Stimulated activated CD4-positive, alpha-beta T cell treated with anti-CD3 and anti-CD28 coated beads, Interleukin-1b, Interleukin-23, amount 100 ng/mL, for 48 hours (primary cell): ENCODE measurements around the gene RNF2.
"Not testable (repeated sequence)": the region's sequence is repeated elsewhere in the genome, so short reads cannot be mapped to it uniquely, and the experiment has no call there.

Experiments used
- DNase-seq: peaks from one replicate; pipeline ENCODE4 v3.0.0-alpha.2; 2020

Gene RNF2

GRCh38 chr1:185044981-185045813 is at the start of gene RNF2:
RNF2 (plus strand) TSS chr1:185045558; CDS start chr1:185087554, 41,996 bp downstream.
- peak; percentile 72 for DNase-seq

- not testable (repeated sequence) for DNase-seq
These were observed 45.4 kb upstream of the RNF2 start for GRCh38 chr1:184999974-185000373.

DNA sequence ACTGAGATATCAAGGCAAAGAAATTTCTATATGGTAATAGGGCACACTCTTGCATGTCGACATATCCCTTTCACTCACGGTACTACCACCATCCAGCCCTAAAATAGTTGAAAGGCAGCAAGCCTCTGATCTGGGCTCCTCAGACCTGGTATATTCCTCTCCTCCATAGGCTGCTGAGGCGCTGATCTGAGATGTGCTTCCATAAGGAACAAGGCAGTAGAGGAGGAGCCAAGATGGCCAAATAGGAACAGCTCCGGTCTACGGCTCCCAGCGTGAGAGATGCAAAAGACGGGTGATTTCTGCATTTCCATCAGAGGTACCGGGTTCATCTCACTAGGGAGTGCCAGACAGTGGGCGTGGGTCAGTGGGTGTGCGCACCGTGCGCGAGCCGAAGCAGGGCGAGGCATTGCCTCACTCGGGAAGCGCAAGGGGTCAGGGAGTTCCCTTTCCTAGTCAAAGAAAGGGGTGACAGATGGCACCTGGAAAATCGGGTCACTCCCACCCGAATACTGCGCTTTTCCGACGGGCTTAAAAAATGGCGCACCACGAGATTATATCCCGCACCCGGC is 44.0 kb upstream of the RNF2 start:
- not testable (repeated sequence) for DNase-seq

DNA sequence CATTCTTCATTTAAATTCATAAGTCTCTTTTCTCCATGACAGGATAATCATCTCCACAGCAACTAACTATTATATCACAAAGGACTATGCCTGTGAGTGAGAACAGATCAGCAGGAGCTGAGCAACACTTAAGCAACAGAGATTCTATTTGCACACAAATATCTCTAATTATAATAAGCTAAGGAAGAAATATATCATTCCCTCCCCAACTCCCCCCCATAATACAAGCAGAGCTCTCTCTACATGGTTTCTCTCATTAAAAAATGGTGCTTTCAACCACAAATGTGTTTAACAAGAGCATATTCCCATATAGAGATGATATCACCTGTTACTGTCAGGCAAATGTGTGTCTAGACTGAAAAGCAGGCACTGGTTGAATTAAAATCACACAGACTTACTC is 36.5 kb upstream of the RNF2 start:
- no peak for DNase-seq

DNA sequence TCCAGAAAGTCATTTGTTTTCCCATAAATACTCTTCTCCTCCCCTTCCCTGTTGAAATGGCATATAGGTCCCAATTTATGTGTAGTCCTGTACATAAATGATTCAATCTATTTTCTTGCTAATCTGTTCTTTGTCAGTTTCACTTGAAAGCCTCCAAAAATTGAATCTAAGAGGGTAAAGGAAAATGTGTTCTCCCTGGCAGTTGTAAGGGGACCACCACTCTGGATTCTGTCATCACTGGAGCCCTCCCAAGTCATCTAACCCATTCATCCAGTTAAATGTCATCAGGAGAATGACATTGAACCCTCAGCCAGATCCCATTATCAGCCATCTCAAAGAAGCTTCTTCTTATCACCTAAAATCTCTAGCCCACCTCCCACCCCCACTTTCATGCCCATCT is 35.0 kb upstream of the RNF2 start:
- DNase-seq: no peak

DNA sequence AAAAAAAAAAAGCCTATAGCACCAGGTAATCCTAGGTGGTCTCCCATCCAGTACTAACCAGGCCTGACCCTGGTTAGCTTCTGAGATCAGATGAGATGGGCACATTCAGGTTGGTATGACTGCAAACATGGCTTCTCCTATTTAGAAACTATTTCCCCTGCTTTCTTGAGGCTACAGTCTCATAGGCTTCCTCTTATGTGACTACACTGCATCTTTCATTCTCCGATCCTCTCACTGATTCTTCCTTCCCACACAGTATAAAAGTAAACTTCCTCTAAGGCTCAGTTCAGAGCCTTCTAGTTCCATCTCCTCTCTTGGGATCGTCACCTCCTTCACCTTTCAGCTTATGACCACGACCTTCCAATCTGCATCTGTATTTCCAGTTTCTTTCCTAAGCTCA is 30.4 kb upstream of the RNF2 start:
- no peak for DNase-seq

GRCh38 chr1:185015631-185016030 is 29.7 kb upstream of the RNF2 start:
- no peak for DNase-seq

- no peak for DNase-seq
These were observed 28.5 kb upstream of the RNF2 start for GRCh38 chr1:185016880-185017279.

DNA sequence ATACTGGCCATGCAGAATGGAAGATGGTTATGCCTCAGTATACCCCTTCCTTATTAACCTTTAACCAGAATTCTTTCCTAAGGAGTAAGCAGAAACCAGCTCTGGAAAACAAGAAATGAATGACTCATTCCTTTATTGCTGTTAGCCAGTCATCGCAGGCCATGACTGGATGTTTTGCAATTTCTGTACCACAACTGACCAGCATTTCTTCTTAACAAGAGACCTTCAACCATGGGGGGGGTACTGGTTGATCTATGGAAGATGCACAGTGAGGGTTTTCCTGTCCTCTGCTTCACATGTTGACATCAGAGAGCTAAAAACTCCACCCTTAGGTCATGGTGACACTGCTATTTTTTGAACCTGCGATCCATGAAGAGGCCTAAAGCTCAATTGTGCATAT is 28.0 kb upstream of the RNF2 start:
- DNase-seq: no peak

DNA sequence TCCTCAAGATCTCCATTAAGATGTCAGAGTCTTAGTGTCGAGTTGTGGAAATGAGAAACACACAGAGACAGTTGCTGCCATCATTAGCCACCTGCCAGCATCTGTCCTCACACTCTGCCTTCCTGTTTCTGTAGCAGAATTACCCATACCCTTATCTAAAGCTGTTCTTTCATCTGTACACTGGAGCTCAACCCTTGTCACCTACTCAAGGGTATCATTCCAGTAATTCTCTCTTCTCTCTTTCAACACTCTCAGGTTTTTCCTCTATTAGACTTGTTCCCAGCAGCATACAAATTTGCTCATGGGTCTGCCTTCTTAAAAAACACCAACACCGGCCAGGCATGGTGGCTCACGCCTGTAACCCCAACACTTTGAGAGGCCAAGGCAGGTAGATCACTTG is 27.4 kb upstream of the RNF2 start:
- no peak for DNase-seq

DNA sequence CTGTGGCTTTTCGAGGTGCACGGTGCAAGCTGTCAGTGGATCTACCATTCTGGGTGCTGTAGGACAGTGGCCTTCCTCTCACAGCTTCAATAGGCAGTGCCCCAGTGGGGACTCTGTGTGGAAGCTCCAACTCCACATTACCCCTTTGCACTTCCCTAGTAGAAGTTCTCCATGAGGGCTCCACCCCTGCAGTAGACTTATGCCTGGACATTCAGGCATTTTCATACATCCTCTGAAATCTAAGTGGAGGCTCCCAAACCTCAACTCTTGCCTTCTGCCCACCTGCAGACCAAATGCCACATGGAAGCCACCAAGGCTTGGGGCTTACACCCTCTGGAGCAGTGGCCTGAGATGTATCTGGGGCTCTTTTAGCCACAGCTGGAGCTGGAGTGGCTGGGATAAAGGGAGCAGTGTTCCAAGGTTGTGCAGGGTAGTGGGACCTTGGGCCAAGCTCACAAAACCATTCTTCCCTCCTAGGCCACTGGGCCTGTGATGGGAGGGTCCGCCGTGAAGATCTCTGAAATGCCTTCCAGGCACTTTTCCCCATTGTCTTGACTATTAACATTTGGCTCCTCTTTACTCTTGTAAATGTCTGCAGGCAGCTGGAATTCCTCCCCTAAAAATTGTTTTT is 18.0 kb upstream of the RNF2 start:
- no peak for DNase-seq

DNA sequence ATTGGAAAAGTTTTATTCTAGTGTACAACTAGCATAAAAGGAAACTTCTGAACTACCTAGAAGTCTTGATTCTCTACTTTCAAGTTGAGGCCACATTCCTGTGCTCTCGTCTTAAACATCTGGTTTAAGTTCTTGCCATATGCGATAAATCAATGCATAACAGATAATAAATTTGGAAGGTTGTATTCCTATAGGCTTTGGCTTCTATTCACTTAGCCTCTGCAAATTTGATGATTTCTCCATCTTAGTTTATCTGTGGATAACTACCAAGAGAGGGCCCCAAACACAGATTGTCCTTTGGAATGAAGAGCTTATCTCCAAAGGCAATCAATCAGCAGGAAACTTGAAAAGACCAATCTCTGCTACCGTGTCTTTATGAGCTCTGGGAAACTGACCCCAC is 11.7 kb upstream of the RNF2 start:
- no peak for DNase-seq

GRCh38 chr1:185035258-185035657 is 10.1 kb upstream of the RNF2 start:
- no peak for DNase-seq

- no peak for DNase-seq
These were observed 6.5 kb upstream of the RNF2 start for GRCh38 chr1:185038813-185039376.

GRCh38 chr1:185039726-185040407 is 5.5 kb upstream of the RNF2 start:
- DNase-seq: no peak

DNA sequence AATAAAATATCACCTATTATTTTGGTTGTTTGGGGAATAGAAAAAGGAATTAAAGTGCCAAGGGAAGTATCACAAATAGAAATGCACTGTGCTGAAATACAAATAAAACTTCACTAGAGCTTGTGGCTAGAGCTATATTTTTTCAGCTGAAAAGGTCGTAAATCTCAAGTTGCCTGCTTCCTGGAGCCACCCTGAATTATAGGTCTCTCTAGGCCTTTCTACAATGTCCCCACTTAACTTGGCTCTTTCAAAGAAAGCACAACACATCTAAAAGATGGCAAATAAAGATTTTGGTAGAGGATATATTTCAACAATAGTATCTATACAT is 5.0 kb upstream of the RNF2 start:
- no peak for DNase-seq

DNA sequence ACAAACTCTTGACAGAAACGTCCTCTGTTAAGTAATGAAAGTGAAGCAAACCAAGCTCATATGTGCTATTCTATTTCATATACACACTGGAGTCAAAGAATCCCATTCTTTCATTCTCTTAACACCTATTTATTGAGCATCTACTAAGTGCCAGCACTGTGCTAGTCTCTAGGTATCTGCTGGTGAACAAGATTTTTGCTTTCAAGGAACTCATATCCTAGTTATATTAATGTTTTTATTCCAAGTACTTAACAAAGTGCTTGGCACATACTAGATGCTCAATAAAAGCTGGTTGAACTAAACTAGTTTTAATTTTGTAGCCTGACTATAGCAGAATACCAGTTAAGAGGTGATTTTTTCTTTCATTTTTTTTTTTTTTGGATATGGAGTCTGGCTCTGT is 3.6 kb upstream of the RNF2 start:
- DNase-seq: no peak

GRCh38 chr1:185042737-185043136 is 2.6 kb upstream of the RNF2 start:
- no peak for DNase-seq

DNA sequence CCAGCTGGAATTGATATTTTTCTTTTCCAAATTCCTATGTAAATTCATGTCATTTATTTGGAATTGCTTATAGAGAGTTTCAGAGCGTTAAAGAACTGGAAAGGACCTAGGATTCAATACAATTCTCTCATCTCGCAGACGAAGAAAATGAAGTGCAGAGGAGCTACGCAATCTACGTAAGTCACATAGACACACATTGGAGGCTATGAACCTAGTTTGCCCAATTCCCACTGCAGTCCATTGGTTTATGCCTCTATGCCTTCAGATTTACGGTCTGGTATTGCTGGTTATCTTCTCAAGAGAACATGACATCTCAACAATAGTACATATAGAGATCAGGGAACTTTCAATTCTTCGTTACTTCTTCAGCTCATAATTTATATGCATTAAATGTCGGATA is 971 bp upstream of the RNF2 start:
- DNase-seq: no peak

- peak; percentile 16 for DNase-seq
These were observed 595 bp downstream of the RNF2 start for GRCh38 chr1:185045814-185046492.

DNA sequence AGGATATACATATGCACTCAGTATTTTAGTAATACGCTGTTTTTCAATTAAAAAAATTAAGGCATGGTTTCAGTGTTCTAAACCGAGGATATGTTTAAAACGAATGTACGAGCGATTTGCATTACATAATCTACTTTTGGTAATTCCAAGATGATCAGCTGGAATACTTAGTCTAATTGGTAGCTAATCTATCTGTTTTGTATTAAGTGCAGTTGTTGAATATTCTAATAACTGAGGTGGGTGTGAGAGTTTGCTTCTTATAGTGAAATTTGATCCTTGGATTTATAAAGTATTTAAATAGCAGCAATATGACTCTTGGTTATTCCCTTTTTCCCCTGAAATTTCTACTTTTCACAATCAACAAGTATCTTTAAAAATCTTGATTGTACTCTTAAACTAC is 1.3 kb downstream of the RNF2 start:
- DNase-seq: no peak

- no peak for DNase-seq
These were observed 4.3 kb downstream of the RNF2 start for GRCh38 chr1:185049670-185050069.
